ENCODE measurements around the gene TCAF1.

Gene TCAF1

DNA sequence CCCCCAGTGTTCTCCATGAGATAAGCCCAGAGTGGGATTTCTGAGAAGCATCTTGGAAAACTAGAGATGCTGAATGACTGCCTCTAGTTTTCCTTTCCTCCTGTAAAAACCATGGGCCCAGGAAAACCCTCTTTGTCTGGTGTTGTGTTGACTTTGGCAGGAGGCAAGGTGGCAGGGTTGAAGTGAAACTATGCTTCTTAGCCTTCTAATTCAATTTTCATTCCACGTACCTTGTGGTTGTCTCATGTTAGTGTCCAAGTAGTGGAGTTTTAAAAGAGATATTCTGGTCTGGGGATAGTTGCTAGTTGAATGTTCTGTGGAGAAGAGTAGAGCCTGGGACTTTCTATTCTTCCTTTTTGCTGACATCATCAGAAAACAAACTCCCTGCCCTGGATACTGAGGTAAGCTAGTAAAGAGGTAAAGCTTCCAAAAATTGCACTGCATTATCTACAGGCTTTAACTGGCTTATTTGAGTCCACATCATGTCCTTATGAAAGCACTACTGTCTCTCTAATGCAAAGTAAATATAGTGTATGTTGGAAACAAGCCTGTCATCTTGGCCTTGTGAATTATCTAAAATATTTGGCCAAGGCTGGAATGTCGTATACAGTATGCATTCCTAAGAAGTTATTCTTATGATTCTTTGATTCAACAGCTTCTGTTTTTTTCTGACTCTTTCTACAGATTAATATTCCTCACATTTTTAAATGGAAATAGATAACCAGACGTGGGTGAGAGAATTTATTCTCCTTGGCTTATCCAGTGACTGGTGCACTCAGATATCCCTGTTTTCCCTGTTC is 32.8 kb upstream of the TCAF1 start, which contains the start of gene OR2F2:
TSS of gene OR2F2 (plus strand) at position 708 of the 800 bp plus-strand sequence. CDS start at position 708, 0 bp downstream.
- H3K4me3 ChIP-seq (replicated peaks; ENCODE audit: low read depth, low read length) = no peak within 1 kb of the TSS
- DNase-seq (ENCODE audit: extremely low read depth, low read depth) = no peak
- TF ChIP-seq, protein P1, sequence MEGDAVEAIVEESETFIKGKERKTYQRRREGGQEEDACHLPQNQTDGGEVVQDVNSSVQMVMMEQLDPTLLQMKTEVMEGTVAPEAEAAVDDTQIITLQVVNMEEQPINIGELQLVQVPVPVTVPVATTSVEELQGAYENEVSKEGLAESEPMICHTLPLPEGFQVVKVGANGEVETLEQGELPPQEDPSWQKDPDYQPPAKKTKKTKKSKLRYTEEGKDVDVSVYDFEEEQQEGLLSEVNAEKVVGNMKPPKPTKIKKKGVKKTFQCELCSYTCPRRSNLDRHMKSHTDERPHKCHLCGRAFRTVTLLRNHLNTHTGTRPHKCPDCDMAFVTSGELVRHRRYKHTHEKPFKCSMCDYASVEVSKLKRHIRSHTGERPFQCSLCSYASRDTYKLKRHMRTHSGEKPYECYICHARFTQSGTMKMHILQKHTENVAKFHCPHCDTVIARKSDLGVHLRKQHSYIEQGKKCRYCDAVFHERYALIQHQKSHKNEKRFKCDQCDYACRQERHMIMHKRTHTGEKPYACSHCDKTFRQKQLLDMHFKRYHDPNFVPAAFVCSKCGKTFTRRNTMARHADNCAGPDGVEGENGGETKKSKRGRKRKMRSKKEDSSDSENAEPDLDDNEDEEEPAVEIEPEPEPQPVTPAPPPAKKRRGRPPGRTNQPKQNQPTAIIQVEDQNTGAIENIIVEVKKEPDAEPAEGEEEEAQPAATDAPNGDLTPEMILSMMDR (IDR thresholded peaks at IDR 0.05; ENCODE audit: low read depth, low read length, missing control alignments) = no peak

DNA sequence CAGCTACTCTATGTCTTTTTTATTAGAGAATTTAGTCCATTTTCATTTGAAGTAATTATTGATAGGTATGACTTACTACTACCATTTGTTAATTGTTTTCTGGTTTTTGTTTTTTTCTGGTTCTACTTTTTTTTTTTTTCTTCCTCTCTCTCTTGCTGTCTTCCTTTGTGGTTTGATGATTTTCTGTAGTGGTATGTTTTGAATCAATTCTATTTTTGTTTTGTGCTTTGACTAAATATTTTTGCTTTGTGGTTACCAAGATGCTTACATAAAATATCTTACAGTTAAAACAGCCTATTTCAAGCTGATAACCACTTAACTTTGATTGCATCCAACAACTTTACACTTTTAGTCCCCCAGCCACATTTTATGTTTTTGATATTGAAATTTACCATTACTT is 29.8 kb upstream of the TCAF1 start:
- no peak for DNase-seq (ENCODE audit: extremely low read depth, low read depth)
- TF ChIP-seq, protein P1 (IDR thresholded peaks at IDR 0.05; ENCODE audit: low read depth, low read length, missing control alignments) = no peak
- no peak overlapping the region for H3K4me3 ChIP-seq (replicated peaks; ENCODE audit: low read depth, low read length)

DNA sequence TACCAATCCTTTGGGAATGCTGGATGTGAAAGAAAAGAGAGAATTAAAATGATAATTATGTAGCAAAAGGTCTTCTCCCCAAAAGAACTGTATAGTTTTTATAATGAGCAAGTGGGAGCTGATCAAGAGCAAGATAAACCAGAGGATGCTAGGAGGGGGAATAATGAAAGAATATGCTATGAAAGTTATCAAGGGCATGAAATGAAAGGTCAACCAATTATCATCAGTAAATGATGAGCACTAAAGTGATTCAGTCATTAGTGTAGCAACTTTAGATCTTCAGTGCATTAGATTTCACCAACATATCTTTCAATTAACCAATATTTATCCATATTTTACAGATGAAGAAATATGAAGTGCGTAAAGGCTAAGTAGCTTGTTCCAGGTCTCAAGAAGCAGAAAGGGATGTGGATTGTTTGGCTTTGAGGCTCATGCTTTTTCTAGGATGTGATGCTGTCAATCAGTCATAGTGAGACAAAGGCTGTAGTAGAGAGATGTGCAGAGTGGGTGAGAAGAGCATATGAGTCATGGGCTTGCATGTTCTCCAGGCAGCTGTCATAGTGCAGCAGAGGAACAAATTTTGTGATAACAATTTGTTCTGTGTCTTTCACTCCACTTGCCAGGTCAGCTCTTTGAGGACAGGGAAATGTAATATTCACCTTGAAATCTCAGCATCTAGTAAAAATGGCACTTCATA is 27.4 kb upstream of the TCAF1 start:
- no peak overlapping the region for H3K4me3 ChIP-seq (replicated peaks; ENCODE audit: low read depth, low read length)
- TF ChIP-seq, protein P1 (IDR thresholded peaks at IDR 0.05; ENCODE audit: low read depth, low read length, missing control alignments) = no peak
- DNase-seq (ENCODE audit: extremely low read depth, low read depth) = no peak

DNA sequence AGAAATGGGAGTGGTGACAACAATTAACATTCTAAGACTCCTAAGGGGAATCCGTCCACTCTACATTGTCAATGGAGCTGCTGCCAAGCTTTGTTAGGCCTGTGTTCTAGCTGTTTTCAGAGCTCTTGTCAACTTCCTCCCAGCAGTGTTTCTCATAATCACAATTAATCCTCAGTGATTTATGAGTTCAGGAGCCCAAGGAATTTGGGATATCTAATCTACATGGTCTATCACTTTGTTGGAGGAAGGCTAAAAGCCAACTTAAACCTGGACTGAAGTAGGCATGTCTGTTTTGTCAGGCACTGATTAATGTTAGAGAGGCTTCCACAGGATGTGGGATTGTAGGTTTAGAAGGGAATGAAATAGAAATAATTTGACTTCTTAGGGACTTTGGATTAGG is 22.9 kb upstream of the TCAF1 start:
- TF ChIP-seq, protein P1 (IDR thresholded peaks at IDR 0.05; ENCODE audit: low read depth, low read length, missing control alignments) = no peak
- no peak for DNase-seq (ENCODE audit: extremely low read depth, low read depth)
- no peak overlapping the region for H3K4me3 ChIP-seq (replicated peaks; ENCODE audit: low read depth, low read length)

DNA sequence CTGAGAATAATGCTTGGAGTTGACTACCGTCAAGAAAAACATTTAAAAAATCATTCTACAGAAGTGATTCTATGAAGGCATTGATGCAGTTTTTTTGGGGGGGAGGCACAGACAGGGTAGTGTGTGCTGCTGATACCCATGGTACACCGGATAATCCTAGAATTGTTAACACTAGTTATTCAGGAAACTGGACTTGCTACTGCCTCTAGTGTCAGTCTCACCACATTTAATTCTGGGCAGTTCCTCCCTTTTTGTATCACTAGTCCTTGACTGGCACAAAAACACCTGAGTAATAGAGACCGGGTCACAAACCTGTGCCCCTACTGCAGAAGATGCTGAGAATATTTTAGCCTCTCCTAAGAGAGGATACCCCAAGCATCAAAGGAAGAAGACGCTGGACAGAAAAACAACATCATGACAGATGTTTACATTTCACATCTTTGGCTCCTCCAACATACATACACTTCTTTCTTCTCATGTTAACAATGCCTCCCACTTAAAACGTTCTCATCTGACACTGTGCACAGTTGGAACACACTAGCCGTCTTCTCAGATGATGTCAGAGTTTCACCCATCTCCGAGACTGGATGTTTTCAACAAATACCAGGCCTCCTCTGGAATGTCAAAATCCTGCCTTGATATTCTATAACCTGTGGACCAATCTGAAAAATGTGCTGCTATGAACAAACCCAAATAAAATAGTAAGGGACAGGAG is 13.1 kb upstream of the TCAF1 start:
- H3K4me3 ChIP-seq (replicated peaks; ENCODE audit: low read depth, low read length) = no peak overlapping the region
- no peak for DNase-seq (ENCODE audit: extremely low read depth, low read depth)
- TF ChIP-seq, protein P1 (IDR thresholded peaks at IDR 0.05; ENCODE audit: low read depth, low read length, missing control alignments) = no peak

DNA sequence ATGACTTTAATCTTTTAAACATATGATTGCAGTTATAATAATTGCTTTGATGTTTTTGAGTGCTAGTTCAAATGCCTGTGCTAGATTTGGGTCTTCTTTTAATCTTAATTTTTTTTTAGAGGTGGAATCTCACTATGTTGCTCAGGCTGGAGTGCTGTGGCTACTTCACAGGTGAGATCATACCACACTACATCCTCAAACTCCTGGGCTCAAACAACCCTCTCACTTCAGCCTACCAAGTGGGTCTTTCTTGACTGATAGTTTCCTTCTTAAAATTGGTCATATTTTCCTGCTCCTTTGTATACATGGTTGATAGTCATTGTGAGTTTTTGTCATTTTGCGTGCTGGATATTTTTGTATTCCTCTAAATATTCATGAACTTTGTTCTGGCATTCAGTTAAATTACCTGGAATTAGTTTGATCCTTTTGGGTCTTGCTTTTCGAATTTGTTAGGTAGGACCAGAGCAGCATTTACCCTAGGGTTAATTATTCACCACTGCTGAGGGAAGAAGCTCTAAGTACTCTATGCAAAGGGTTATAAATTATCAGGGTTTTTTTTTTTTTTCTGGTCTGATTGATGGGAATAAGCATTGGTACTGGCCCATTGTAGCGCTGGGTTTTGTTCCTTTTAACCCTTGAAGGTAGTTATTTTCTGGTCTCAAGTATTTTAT is 12.1 kb upstream of the TCAF1 start:
- TF ChIP-seq, protein P1 (IDR thresholded peaks at IDR 0.05; ENCODE audit: low read depth, low read length, missing control alignments) = no peak
- H3K4me3 ChIP-seq (replicated peaks; ENCODE audit: low read depth, low read length) = no peak overlapping the region
- DNase-seq (ENCODE audit: extremely low read depth, low read depth) = no peak
